NCI-H146 treated with DMSO at 0.1 percent for 48 hours (cell line): ENCODE results near the gene GTF2H1.

Experiments
- DNase-seq: peaks from one replicate; lab custom pipeline; 2025; ENCODE audit not compliant: unreplicated experiment; lab: John Stamatoyannopoulos, UW

Gene GTF2H1

DNA sequence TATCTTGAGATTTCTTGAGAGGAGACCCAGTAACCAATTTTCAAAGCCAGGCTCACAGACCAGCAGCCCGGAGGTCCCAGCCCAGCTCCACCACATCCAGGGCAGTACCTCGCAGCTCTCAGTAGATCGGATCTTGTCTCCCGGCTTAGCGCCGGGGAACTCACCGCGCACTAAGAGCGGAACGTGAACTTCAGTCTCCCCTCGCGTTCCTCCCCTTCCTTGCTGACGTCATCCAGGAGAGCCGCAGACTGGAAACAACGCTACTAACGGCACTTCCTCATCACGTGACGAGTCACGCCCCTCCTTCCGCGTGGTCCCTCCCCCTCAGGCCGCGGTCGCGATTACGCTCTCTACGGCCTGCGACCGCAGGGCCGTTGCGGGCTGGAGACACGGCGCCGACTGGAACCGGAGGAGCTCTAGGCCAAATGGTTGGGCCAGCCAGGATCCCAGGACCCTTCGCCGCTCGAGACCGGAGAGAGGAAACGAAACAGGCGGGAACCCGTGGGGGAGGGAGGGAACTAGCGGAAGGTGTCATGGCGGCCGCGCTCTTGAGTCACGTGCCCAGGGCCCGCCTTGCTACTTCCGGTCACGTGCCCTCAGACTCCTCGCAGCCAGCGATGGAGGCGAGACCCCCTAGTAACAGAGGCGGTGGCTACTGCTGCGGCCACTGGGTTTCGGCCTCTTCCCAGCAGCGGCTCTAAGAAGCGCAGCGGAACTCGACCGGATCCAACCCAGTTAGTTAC lies at the start of gene GTF2H1, which contains the start of gene HPS5:
Gene GTF2H1, plus strand, starts transcription at position 599 of the 743 bp plus-strand sequence. CDS start 10,508 bp downstream, outside the sequence.
Gene HPS5, minus strand, starts transcription at position 172 of the 743 bp plus-strand sequence. CDS start 4,282 bp downstream, outside the sequence.
- peak; percentile 94 for DNase-seq

DNA sequence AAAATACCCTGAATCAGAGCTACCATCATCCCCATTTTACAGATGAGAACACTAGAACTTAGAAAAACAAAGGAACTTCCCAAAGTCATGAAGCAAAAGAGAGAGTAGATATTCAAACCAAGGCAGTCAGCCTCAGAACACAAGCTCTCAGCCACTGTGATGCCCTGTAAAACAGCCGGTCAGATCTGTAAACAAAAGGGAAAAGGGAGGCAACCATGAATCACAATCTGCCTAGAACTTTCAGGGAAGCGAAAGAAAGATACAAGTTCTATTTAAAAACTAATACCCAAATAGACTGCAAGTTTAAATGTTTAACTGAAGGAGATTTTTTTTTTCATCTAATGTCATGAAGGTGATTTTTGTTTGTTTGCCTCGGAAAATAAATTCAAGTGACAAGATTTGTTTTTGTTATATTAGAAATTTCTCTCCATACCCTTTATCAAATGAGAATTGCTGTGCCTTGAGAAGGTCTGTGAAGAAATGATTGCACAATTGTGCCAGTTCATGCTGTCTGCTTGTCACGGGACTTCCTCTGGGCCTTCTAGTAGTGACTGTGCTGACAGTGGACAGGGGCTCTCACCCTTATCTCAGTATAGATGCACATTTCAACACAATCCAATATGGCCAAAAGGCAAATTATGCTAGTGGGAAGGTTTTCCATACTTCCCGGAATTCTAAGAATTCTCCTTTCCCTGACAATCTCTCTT lies 44.6 kb upstream of the GTF2H1 start:
- no peak for DNase-seq

DNA sequence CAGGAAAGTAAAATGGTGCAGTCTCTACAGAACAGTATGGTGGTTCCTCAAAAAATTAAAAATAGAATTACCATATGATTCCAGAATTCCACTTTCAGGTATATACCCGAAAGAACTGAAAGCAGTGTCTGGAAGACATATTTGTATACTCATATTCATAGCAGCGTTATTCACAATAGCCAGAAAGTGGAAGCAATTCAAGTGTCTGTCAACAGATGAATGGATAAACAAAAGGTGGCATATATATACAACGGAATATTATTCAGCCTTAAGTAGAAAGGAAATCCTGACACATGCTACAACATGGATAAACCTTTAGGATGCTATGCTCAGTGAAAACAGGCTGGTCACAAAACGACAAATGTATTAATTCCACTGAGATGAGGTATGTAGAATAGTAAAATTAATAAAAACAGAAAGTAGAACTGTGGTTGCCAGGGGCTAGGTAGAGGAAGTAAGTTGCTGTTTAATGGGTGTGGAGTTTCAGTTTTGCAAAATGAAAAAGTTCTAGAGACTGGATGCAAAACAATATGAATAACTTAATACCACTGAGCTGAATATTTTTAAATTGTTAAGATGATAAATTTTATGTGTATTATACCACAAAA lies 41.8 kb upstream of the GTF2H1 start:
- DNase-seq = no peak

DNA sequence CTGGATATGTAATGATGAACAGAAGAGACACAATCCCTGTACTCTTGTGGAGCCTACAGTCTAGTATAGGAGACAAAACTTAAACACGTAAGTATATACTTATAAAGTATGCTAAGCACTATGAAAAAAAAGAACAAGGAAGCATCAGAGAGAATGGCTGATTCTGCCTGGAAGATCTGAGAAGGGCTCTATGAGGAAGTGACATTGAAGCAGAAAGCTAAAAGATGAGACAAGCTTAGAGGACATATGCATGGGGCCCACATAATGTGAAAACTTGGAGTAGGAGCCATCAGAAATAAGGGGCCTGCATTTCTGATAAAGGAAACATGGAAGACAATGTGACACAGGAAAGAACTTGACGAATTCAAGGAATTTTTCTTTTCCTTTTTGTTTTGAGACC lies 39.7 kb upstream of the GTF2H1 start:
- DNase-seq = no peak

DNA sequence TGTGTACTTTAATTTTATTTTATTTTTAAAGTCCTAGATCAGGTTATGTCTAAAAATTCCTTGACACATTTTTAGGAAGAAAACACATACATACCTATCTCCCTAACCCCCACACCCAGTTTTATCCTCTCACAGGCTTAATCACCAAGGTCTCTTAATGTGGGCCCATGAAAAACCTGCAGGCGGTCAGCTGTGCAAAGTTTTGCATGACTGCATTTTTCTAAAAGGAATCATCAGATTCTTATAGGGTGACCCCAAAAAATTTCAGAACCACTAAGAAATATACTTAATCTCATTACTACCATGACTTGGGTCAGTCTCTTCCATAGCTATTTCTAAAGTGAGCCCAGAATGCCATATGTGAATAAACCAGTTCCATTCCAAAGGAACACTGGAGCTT lies 36.5 kb upstream of the GTF2H1 start:
- DNase-seq = no peak

DNA sequence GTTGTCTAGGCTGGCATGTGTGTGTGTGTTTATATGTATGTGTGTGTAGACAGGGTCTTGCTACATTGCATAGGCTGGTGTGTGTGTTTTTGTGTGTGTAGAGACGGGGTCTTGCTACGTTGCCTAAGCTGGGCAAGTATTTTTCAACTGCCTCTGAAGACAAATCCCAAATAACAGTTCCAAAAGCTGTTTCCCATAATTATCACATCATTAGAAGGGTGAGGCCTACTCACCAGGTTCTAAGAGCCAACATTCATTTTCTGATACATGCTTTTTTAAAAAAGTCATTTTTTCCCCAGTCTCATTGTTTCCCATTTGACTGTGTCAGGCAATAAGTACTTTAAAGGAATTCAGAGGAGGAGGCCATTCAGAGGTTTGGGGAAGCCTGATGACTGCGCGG lies 33.5 kb upstream of the GTF2H1 start:
- no peak for DNase-seq

DNA sequence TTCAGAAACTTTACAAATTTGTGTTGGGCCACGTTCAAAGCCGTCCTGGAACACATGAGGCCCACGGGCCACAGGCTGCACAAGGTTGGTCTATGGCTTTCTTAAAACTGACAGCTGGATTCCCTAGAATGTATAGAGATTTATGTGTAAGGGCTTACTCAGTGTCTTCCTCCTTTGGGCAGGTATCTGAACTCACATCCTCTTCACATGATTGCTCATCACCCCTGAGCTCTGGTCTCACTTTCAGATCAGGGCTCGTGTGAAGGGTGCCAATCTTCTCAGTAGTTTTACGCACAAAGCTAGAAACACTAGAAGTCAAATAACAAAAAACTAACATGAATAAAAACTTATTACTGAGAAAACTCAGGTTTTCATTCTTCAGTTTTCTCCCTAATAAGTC lies 27.5 kb upstream of the GTF2H1 start:
- no peak for DNase-seq

DNA sequence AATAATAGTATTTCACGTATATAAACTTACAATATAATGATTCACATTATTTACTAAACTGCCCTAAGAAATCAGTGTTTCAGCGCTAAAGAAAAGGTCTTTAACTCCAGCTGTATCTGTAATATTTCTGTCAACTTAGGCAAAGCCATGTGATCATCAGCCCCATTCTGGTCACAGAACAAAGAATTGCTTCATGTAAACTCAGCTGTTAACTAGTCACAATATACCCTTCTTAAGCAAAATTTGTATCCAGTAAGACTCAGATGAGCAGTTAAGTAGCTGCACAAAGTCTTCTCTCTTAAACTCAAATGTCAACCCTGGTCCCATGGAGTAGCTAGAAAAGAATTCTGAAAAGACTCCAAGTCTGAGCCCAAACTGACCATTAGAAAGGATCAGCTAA lies 27.1 kb upstream of the GTF2H1 start:
- no peak for DNase-seq

DNA sequence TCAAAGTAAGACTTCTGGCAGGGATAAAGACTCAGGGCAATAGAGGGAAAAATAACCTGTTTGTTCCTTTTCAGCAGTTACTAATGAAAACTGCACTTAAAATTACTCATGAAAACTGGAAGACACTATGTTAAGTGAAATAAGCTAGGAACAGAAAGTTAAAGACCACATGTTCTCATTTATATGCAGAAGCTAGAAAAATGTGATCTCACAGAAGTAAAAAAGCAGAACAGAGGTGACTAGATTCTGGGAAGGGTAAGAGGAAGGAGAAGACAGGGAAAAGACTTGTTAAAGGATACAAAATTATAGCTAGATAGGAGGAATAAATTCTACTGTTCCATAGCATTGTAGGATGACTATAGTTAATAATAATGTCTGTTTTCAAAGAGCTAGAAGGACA lies 22.6 kb upstream of the GTF2H1 start:
- no peak for DNase-seq

DNA sequence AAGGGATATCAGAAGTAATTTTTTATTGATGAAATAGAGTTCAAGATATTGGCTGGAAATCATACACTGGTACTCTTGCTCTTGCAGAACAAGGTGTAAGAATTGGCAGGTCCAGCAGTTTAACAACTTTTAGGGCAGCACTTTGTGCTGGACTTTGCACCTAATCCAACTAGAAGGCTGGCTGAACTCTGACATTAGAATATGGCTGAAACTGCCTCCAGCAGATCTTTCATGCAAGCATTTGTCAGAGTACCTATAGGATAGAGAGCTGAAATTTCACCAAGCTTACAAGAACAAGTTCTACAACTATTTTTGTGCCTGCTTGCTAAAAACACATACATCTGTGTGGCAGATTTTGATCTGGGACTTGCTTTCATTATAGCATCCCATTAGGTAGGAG lies 17.6 kb upstream of the GTF2H1 start:
- DNase-seq = no peak

DNA sequence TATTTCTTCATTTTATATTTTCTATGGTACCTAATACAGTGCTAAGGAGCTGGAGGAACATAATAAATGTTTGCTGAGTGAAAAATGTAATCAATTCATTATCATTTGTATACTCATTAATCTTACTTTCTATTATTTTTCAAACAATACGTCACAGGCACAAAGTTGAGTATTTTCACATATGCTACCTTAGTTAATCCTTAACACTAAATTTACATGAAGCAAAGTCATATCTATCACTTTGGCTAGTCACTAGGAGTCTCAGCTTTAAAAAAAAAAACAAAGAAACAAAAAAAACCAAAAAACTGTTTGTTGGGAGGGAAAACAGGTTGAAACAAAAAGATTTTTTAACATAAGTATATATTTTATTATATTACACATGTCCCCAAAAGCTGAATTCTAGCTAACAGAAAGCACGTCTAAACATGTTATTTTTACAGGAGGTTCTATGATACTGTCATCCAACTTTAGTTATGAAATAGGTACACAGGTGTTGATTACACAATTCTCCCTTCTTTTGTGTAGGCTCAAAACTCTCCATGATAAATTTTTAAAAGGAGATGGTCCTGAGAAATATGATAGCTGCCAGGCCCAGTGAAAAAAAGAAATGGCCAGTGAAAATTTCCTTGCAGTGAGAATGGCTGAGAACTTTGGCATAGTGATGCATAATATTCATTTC lies 14.8 kb upstream of the GTF2H1 start:
- DNase-seq = no peak

DNA sequence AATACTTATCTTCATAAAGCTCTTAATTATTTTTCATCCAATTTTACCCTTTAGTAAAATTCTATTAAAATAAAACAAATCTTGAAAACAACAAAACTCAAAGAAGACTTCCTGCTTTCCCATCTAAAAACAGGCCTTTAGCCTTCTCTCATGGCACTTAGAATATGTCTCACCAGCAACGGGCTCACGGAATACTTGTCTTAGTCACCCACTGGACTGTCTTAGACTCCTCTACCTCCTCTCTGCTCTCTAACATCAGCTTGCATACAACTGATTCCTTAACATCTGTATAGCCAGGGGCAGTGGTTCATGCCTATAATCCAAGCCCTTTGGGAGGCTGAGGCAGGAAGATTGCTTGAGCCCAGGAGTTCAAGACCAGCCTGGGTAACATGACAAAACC lies 14.1 kb upstream of the GTF2H1 start:
- DNase-seq = no peak

DNA sequence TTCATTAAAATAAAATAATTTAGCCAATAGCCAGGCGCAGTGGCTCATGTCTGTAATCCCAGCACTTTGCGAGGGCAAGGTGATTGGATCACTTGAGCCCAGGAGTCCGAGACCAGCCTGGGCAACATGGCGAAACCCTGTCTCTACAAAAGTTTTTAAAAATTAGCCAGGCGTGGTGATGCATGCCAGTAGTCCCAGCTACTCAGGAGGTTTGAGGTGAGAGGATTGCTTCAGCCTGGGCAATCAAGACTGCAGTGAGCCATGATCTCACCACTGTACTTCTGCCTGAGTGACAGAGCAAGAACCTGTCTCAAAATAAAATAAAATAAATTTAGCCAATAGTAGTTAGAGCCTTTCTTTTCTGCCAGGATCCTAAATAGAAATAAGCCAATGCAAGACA lies 12.7 kb upstream of the GTF2H1 start:
- no peak for DNase-seq

DNA sequence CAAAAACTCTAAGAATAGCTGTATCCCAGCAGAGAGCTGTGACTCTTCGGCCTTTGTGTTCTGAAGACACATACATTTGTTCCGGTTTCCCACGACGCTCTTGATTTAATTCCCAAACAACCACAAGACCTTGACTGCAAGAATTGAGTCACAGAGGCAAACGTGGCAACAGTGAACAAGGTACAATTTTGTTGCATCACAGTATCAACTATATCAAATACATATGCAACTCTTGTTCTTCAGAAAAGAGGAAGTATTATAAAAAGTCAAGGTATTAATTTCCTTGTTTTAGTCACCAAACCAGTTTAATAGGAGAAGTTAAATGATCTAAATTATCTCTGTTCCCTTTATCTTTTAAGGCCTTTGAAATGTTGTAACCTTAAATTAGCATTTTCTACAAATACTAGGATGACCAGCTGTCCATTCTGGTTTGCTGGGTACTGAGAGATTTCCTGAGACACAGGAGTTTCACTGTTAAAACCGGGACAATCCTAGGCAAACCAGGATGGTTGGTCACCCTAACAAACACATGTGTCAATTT lies 11.5 kb upstream of the GTF2H1 start:
- no peak for DNase-seq

DNA sequence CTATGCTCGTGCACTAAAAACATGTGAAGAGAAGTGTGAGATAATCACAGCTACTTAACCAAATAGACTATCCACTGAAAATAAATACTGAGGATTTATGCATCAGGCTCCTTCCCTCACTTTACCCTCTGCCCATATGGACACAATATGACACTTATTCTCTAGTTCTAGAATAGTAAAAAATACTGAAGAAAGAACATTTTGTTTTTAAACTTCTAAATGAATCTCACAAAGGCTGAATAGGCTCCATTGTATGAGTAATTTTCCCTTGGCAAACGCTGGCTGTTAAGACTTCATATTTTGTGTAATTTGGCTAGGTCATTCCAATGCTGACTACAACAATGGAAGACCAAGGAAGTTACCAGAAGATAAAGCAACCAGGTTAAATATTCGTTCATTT lies 10.4 kb upstream of the GTF2H1 start:
- DNase-seq = no peak

DNA sequence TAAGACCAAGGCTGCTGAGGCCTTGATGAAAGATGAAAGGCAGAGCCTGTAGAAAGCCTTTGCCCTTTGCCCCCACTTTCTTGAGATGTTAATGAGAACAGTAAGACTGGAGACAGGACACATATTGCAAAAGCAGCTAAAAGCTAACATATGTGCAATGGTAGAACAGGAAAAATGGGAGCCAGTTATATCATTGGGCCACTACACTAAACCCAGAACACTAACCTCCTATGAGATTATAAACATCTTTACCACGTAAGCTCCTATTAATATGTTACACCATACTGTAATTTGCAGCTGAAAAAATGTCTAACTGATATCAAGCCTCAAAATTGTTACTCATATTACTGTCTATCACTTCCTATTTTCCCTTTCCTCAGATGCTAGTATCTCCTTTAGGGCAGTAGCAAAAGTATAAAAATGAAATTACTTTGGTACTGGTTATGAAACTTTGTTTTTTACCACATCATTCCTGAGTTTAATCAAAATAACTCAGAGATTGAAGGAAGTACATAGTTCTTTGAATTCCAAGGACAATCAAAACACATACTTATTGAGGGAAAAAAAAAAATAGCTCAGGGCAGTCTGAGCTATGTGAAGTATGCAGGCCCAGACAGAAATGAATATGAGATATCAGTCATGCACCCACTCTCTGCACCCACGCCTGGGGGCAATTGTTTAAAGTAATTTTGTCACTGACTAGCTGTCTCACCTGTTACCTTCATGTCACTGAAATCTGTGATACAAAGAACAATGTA lies 9.5 kb upstream of the GTF2H1 start:
- DNase-seq = no peak

DNA sequence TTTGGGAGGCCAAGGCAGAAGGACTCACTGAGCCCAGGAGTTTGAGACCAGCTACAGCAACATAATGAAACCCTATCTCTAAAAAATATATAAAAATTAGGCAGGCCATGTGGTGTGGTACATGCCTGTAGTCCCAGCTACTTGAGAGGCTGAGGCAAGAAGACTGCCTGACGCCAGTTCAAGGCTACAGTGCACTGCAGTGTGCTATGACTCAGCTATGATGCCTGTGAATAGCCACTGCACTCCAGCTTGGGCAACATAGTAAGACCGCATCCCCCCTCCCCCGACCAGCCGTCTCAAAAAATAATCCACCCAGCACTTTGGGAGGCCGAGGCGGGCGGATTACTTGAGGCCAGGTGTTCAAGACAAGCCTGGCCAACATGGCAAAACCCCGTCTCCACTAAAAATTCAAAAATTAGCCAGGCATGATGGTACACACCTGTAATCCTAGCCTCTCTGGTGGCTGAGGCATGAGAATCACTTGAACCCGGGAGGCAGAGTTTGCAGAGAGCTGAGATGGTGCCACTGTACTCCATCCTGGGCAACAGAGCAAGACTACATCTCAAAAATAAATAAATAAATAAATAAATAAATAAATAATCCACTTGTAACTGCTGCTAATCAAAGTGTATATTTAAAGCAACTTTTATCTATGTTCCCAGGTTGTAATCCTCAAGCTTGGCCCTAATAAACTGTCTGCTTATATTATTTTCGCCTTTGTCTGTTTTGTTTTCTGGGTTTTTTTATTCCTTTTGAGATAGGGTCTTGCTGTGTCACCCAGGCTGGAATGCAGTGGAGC lies 8.2 kb upstream of the GTF2H1 start:
- DNase-seq = no peak

DNA sequence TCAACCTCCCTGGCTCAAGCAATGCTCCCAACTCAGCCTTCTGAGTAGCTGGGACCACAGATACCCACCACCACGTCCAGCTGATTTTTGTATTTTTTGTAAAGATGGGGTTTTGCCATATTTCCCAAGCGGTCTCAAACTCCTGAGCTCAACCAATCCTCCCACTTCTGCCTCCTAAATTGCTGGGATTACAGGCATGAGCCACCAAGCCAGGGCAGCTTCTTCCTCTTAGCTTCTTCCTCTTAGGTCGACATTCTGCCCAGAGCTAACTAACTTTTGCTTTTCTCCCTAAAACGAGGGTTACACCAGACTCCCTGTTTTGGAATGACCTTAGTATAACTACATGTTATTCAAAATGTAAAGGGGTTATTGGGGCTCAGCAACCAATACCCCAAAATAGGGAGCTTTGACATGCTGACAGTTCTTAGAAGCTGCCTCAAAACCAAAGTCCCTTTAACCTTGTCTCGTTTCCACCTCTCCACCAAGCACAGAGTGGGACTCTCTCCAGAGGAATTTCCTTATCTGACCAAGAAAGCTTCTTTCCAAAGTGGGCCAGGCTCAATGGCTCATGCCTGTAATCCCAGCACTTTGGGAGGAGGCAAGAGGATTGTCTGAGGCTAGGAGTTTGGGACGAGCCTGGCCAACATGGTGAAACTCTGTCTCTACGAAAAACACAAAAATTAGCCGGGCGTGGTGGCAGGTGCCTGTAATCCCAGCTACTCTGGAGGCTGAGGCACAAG lies 7.4 kb upstream of the GTF2H1 start:
- DNase-seq = no peak

DNA sequence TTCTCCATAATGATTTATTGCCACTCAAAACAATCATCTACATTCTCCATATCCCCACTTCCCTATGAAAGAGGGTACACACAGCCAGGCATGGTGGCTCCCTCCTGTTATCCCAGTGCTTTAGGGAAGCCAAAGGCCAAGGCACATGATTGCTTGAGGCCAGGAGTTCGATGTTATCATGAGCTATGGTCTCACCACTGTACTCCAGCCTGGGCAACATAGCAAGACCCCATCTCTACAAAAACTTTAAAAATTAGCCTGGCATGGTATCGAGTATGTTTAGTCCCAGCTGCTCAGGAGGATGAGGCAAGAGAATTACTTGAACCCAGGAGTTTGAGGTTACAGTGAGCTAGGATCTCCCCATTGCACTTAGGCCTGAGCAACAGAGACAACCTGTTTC lies 6.5 kb upstream of the GTF2H1 start:
- no peak for DNase-seq
